Central memory CD4-positive, alpha-beta T cell (primary cell): ENCODE data around the gene PSMB5.

Source experiments
- DNase-seq: peaks from one replicate; pipeline ENCODE4 v3.0.0; 2022

The PSMB5 gene

GRCh38 chr14:22985894-22986507 lies 48.7 kb downstream of the PSMB5 start:
- DNase-seq = no peak

- DNase-seq = no peak
Measured at GRCh38 chr14:22984959-22985658, 49.6 kb downstream of the PSMB5 start.

GRCh38 chr14:22982477-22983245 lies 52.0 kb downstream of the PSMB5 start, which contains the start of gene AJUBA:
Gene AJUBA (minus strand): TSS chr14:22982551. CDS start chr14:22982266, 285 bp downstream.
- peak; percentile 63 for DNase-seq

- no peak for DNase-seq
Measured at GRCh38 chr14:22981876-22982476, 52.7 kb downstream of the PSMB5 start.

- DNase-seq = peak; percentile 20
Measured at GRCh38 chr14:22981090-22981875, 53.4 kb downstream of the PSMB5 start.

GRCh38 chr14:22980672-22981089 lies 54.0 kb downstream of the PSMB5 start:
- DNase-seq = no peak

GRCh38 chr14:22979748-22980392 lies 54.8 kb downstream of the PSMB5 start:
- no peak for DNase-seq

- DNase-seq = no peak
Measured at GRCh38 chr14:22978981-22979671, 55.6 kb downstream of the PSMB5 start.

- DNase-seq = no peak
Measured at GRCh38 chr14:22978487-22978837, 56.2 kb downstream of the PSMB5 start.

- no peak for DNase-seq
Measured at GRCh38 chr14:22977684-22978486, 56.8 kb downstream of the PSMB5 start.

GRCh38 chr14:22977434-22977683 lies 57.3 kb downstream of the PSMB5 start:
- DNase-seq = no peak

GRCh38 chr14:22976620-22977433 lies 57.9 kb downstream of the PSMB5 start:
- DNase-seq = no peak
